PC-9 (cell line): ENCODE measurements around the gene ZNF691. TPM values are rescaled to one million over a fixed set of nuclear protein-coding genes. Genes with fewer than 3 reads are reported as not detected.

Source experiments
- Bru-seq: library from RNA; stranded (reverse); fragments of 400-500 nt; gene quantifications from one replicate; lab custom pipeline; 2021; lab: Mats Ljungman, UMichigan
- BruChase-seq, 2 experiments: library from RNA; stranded (reverse); fragments of 400-500 nt; gene quantifications; one replicate each; lab custom pipeline; 2021; lab: Mats Ljungman, UMichigan
- BruUV-seq: library from RNA; stranded (reverse); fragments of 400-500 nt; replicated peaks from 2 replicates; lab custom pipeline; 2021; lab: Mats Ljungman, UMichigan
- CTCF ChIA-PET: fragments of 300-600 bp; sonication (Branson Sonifier 250); formaldehyde crosslinking; loops from one replicate; lab custom pipeline; 2022; ENCODE audit warnings: antibody characterized with exemption; lab: Charles Lee
- POLR2A ChIA-PET: fragments of 300-600 bp; sonication (Branson Sonifier 250); formaldehyde crosslinking; loops from one replicate; lab custom pipeline; 2022; ENCODE audit warnings: antibody characterized with exemption; ENCODE audit not compliant: unreplicated experiment; lab: Charles Lee
- DNase-seq, 2 experiments: peaks; one replicate each; pipeline versions ENCODE4 v3.0.0 to v3.0.0-alpha.2; 2015 to 2022; ENCODE audit warnings: mixed read lengths in 1 of 2
- H2AFZ ChIP-seq: fragments of 200-600 bp; sonication (generic); 2 replicates; pipeline ENCODE4 v1.8.1; 2017; ENCODE audit warnings: antibody characterized with exemption
- H3F3A ChIP-seq: fragments of 200-600 bp; sonication (generic); 2 replicates; pipeline ENCODE4 v1.8.1; 2017; ENCODE audit warnings: antibody characterized with exemption, mild to moderate bottlenecking, low read depth; ENCODE audit not compliant: insufficient read depth
- H3K27ac ChIP-seq: fragments of 200-600 bp; sonication (generic); 2 replicates; pipeline ENCODE4 v1.6.1; 2016; ENCODE audit warnings: mixed run types
- H3K27me3 ChIP-seq: fragments of 200-600 bp; sonication (generic); 2 replicates; pipeline ENCODE4 v1.6.1; 2016; ENCODE audit warnings: low read depth, mixed run types; ENCODE audit not compliant: insufficient read depth
- H3K36me3 ChIP-seq: fragments of 200-600 bp; sonication (generic); 2 replicates; pipeline ENCODE4 v1.6.1; 2016; ENCODE audit warnings: low read depth, mixed run types
- H3K4me1 ChIP-seq: fragments of 200-600 bp; sonication (generic); replicated peaks from 2 replicates; pipeline ENCODE4 v1.6.1; 2016; ENCODE audit warnings: mixed run types; ENCODE audit not compliant: insufficient read depth
- H3K4me2 ChIP-seq: fragments of 200-600 bp; sonication (generic); 2 replicates; pipeline ENCODE4 v1.6.1; 2017; ENCODE audit warnings: mixed run types
- H3K4me3 ChIP-seq: fragments of 200-600 bp; sonication (generic); 2 replicates; pipeline ENCODE4 v1.6.1; 2016; ENCODE audit warnings: mixed run types
- H3K79me2 ChIP-seq: fragments of 200-600 bp; sonication (generic); 2 replicates; pipeline ENCODE4 v1.6.1; 2017; ENCODE audit warnings: low read depth, mixed run types
- H3K9me2 ChIP-seq: fragments of 200-600 bp; sonication (generic); 2 replicates; pipeline ENCODE4 v1.8.1; 2017; ENCODE audit warnings: mild to moderate bottlenecking; ENCODE audit not compliant: insufficient read depth
- H3K9me3 ChIP-seq: fragments of 200-600 bp; sonication (generic); 2 replicates; pipeline ENCODE4 v1.8.1; 2016; ENCODE audit warnings: low read depth; ENCODE audit not compliant: insufficient read depth
- H4K20me1 ChIP-seq: fragments of 200-600 bp; sonication (generic); 2 replicates; pipeline ENCODE4 v1.8.1; 2017; ENCODE audit not compliant: insufficient read depth
- EZH2 ChIP-seq: fragments of 200-600 bp; sonication (generic); IDR thresholded peaks from 2 replicates; pipeline ENCODE4 v1.8.0; 2017; ENCODE audit warnings: antibody characterized with exemption, low read depth
- intact Hi-C: fragments of 100-400 bp; cut with micrococcal nuclease; formaldehyde crosslinking; loops from one replicate; pipeline ENCODE4 v1.10.0; 2022; ENCODE audit not compliant: unreplicated experiment
- long read RNA-seq: library from polyadenylated mRNA; stranded (forward); transcript quantifications from one replicate; pipeline ENCODE4 v2.0.0, GENCODE V29; 2022
- total RNA-seq: library from RNA; stranded (reverse); gene quantifications from 2 replicates; pipeline ENCODE4 v1.2.3, GENCODE V29; 2021
- TF ChIP-seq, protein P1 (sequence below): fragments of 200-600 bp; sonication (generic); conservative IDR thresholded peaks from 2 replicates; pipeline ENCODE4 v1.6.1; 2017; ENCODE audit warnings: mixed run types, antibody characterized with exemption, mild to moderate bottlenecking, moderate library complexity

The ZNF691 gene, protein sequence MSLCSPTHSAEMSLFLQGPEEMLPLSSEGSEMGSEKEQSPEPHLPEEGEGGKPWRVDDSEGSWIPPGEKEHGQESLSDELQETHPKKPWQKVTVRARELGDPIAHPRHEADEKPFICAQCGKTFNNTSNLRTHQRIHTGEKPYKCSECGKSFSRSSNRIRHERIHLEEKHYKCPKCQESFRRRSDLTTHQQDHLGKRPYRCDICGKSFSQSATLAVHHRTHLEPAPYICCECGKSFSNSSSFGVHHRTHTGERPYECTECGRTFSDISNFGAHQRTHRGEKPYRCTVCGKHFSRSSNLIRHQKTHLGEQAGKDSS
- 11.4 and 14.6 TPM in 2 replicates for total RNA-seq
- Bru-seq, nascent RNA: percentile 68 among the genes with signal in this experiment
- BruChase-seq, experiment 1, labeled RNA remaining after a 2-hour chase: percentile 69 among the genes with signal in this experiment
- BruChase-seq, experiment 2, labeled RNA remaining after a 6-hour chase: percentile 48 among the genes with signal in this experiment
- long read RNA-seq, transcript ZNF691-206 (2 exons, 1,577 nt): major isoform, 15 of 27 reads
- long read RNA-seq, transcript ZNF691-205 (3 exons, 1,683 nt): minor isoform, 6 of 27 reads
- long read RNA-seq, partial matches to known transcripts: 1 of 27 reads
- long read RNA-seq, other reads (novel, unspliced or antisense): 2 of 27 reads

DNA sequence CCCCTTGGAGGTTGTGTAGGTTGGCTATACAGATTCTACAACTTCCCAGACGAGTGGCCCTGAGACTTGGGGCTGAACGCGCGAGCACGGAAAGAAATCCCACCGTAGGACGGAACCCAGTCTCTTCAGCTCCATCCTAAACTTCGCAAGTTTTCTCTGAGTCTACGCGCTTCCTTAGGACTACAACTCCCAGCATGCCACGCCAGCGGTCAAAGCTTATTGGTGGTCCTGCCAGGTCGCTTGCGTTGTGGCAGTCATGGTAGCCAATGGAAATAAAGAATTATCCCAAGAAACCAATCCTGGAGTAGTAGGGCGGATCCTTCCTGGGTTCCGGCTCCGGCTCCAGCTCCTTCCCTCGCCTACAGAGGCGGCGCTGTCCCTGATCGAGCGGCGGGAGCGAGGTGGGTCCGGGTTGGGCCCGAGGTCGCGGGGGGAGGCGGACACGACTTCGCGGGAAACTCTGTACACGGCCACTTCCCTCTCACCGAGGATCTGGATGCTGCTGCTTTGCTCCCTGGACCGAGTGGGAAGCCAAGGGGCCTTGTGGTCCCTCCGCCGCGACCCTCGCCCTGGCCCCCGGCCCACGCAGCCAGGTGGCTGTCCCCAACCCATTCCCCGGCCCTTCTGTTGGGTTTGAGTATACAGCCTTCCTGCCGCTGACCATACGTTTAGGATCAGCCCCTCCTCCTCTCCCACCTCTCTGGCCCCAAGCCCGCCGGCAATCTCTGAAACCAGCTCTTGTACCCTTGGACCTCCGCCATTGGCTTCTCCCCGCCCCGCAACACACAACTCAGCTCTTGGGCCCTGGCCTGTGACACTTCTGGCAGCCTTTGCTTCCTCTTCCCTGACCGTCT is at the start of gene ZNF691:
Gene ZNF691, plus strand, starts transcription at position 357 of the 854 bp plus-strand sequence. CDS start 3,046 bp downstream, outside the sequence.
- peaks cover 14% of the 10 kb centered on the region for H3K79me2 ChIP-seq
- H3K4me3 ChIP-seq: peak within 1 kb of the TSS; percentile 80
- H3K4me1 ChIP-seq: peaks cover 21% of the 10 kb centered on the region
- no peaks in the 10 kb centered on the region for H3K9me2 ChIP-seq
- peaks cover 11% of the 10 kb centered on the region; the same call in 1 of the 2 replicates for H3K9me3 ChIP-seq
- peaks cover 21% of the 10 kb centered on the region; the same call in 1 of the 2 replicates for H3F3A ChIP-seq
- no peak for TF ChIP-seq EZH2
- TF ChIP-seq, protein P1, sequence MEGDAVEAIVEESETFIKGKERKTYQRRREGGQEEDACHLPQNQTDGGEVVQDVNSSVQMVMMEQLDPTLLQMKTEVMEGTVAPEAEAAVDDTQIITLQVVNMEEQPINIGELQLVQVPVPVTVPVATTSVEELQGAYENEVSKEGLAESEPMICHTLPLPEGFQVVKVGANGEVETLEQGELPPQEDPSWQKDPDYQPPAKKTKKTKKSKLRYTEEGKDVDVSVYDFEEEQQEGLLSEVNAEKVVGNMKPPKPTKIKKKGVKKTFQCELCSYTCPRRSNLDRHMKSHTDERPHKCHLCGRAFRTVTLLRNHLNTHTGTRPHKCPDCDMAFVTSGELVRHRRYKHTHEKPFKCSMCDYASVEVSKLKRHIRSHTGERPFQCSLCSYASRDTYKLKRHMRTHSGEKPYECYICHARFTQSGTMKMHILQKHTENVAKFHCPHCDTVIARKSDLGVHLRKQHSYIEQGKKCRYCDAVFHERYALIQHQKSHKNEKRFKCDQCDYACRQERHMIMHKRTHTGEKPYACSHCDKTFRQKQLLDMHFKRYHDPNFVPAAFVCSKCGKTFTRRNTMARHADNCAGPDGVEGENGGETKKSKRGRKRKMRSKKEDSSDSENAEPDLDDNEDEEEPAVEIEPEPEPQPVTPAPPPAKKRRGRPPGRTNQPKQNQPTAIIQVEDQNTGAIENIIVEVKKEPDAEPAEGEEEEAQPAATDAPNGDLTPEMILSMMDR: peak; percentile 43; the same call in 1 of the 2 replicates
- no peak within 1 kb of the TSS for H3K27ac ChIP-seq
- DNase-seq: peak; percentile 93
- no TSS peak for BruUV-seq
- no peaks in the 10 kb centered on the region for H3K27me3 ChIP-seq
- CTCF ChIA-PET: interaction anchor here (0.6 to 1.6 kb wide), 8 partner anchors 29 to 662 kb away, joined by 3 to 15 read pairs (median 4); partner anchors contain the start of genes ERMAP and SVBP
- H3K4me2 ChIP-seq: peak within 1 kb of the TSS; percentile 95
- no peaks in the 10 kb centered on the region for H4K20me1 ChIP-seq
- intact Hi-C loops: no loop called here
- peaks cover 19% of the 10 kb centered on the region for H3K36me3 ChIP-seq
- H2AFZ ChIP-seq: peak within 1 kb of the TSS; percentile 96
- POLR2A ChIA-PET: interaction anchor here (0.5 to 0.9 kb wide), 11 partner anchors 29 to 1000 kb away, joined by 3 to 8 read pairs (median 4); partner anchors contain the start of genes C1orf50, ERMAP, P3H1 and SVBP

DNA sequence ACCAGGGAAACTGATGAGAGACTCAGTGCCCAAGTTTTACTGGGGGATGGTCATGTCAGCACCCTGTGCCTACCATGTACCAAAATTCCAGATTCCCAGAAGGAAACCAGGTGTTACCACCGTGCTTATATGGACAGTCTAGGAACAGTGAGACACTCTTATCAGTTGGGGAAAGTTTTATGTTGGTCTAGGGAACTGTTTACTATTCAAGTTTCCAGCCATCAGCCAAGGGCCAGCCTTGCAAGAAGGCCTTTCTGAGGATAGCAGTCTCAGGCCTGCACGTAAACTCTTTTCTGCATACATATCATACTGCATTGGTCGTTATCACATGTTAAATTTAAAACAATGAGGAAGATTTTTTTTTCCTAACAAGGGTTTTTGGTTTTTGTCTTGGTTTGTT is 49.0 kb upstream of the ZNF691 start:
- Histone ChIP-seq H3K4me3 (no peak overlapping the region), H3K9me2 (no peaks in the 10 kb centered on the region), H3K4me2 (no peak overlapping the region), H3K79me2 (no peaks in the 10 kb centered on the region), H4K20me1 (no peaks in the 10 kb centered on the region), H3F3A (no peaks in the 10 kb centered on the region), H3K27me3 (no peaks in the 10 kb centered on the region), H3K9me3 (no peaks in the 10 kb centered on the region), H2AFZ (no peak overlapping the region), H3K4me1 (no peaks in the 10 kb centered on the region), H3K27ac (no peak overlapping the region), H3K36me3 (no peaks in the 10 kb centered on the region)
- ChIA-PET CTCF (interaction anchor here (0.6 kb wide), 1 partner anchor 193 kb away, joined by 3 read pairs; no protein-coding TSS in a partner anchor), POLR2A (interaction anchor here (0.5 kb wide), 1 partner anchor 15 kb away, joined by 9 read pairs; no protein-coding TSS in a partner anchor)
- intact Hi-C loops: no loop called here
- BruUV-seq: no TSS peak
- no peak for DNase-seq
- TF ChIP-seq EZH2: no peak
- TF ChIP-seq, protein P1: no peak
